ENCODE data around the gene GVQW3. TPM values are rescaled to one million over a fixed set of nuclear protein-coding genes. Genes with fewer than 3 reads are reported as not detected.

GVQW3 gene
- total and polyA plus RNA-seq, 2 of the 13 experiments (the other 11 are each of a cell fraction or from before 2014, with no cell fraction given), result 5.0 to 5.6 TPM

GRCh38 chr11:76385903-76386302 is 4.8 kb downstream of the GVQW3 start (continued):
- no peak for TF ChIP-seq CREB1 (IDR thresholded peaks at IDR 0.05)
- TF ChIP-seq CREB1 (CRISPR knock-in tag; IDR thresholded peaks at IDR 0.05), result no peak
- no peak for TF ChIP-seq TEF (CRISPR knock-in tag; IDR thresholded peaks at IDR 0.05)
- no peak for TF ChIP-seq NONO (IDR thresholded peaks at IDR 0.05)
- peak; percentile 34; the same call in 1 of the 2 replicates for TF ChIP-seq NONO (CRISPR knock-in tag; conservative IDR thresholded peaks at IDR 0.05)
- no peak for TF ChIP-seq ARNT (IDR thresholded peaks at IDR 0.05)
- no peak for TF ChIP-seq PTBP1 (IDR thresholded peaks at IDR 0.05; ENCODE audit: low read depth, low read length, poor library complexity, severe bottlenecking)
- TF ChIP-seq ZNF768 (CRISPR knock-in tag; IDR thresholded peaks at IDR 0.05), result no peak
- TF ChIP-seq KDM2A (CRISPR knock-in tag; IDR thresholded peaks at IDR 0.05; ENCODE audit: borderline replicate concordance, low read depth), result no peak
- no peak for TF ChIP-seq THYN1 (CRISPR knock-in tag; IDR thresholded peaks at IDR 0.05; ENCODE audit: borderline replicate concordance, low read depth)
- no peak for TF ChIP-seq RCOR2 (CRISPR knock-in tag; IDR thresholded peaks at IDR 0.05)
- TF ChIP-seq HMGXB4 (CRISPR knock-in tag; IDR thresholded peaks at IDR 0.05; ENCODE audit: borderline replicate concordance in 1 of 2, low read depth in 1 of 2), result no peak
- 0 out of 2 replicates have a peak, but pooled peaks have one; percentile 35 for TF ChIP-seq THAP11 (CRISPR knock-in tag; IDR thresholded peaks at IDR 0.05)
- TF ChIP-seq MTA3 (CRISPR knock-in tag; IDR thresholded peaks at IDR 0.05), result no peak
- TF ChIP-seq RXRB (CRISPR knock-in tag; IDR thresholded peaks at IDR 0.05; ENCODE audit: borderline replicate concordance), result peak; percentile 54
- no peak for TF ChIP-seq ZNF253 (CRISPR knock-in tag; IDR thresholded peaks at IDR 0.05; ENCODE audit: borderline replicate concordance)
- TF ChIP-seq ATF1 (CRISPR knock-in tag; IDR thresholded peaks at IDR 0.05), result no peak
- 0 out of 2 replicates have a peak, but pooled peaks have one; percentile 33 for TF ChIP-seq IKZF5 (CRISPR knock-in tag; IDR thresholded peaks at IDR 0.05)
- no peak for TF ChIP-seq TMF1 (CRISPR knock-in tag; IDR thresholded peaks at IDR 0.05; ENCODE audit: low read depth)
- no peak for TF ChIP-seq SALL2 (CRISPR knock-in tag; IDR thresholded peaks at IDR 0.05)
- TF ChIP-seq ZNF230 (CRISPR knock-in tag; IDR thresholded peaks at IDR 0.05), result no peak
- no peak for TF ChIP-seq ADNP (CRISPR knock-in tag; IDR thresholded peaks at IDR 0.05)
- no peak for TF ChIP-seq CREM (IDR thresholded peaks at IDR 0.05)
- no peak for TF ChIP-seq CREM (CRISPR knock-in tag; IDR thresholded peaks at IDR 0.05)
- no peak for TF ChIP-seq ZNF737 (CRISPR knock-in tag; IDR thresholded peaks at IDR 0.05; ENCODE audit: borderline replicate concordance)
- TF ChIP-seq MAF1 (CRISPR knock-in tag; IDR thresholded peaks at IDR 0.05; ENCODE audit: borderline replicate concordance), result no peak
- TF ChIP-seq GATAD1 (CRISPR knock-in tag; IDR thresholded peaks at IDR 0.05), result no peak
- 0 out of 2 replicates have a peak, but pooled peaks have one; percentile 24 for TF ChIP-seq MIER3 (CRISPR knock-in tag; IDR thresholded peaks at IDR 0.05; ENCODE audit: borderline replicate concordance)
